ENCODE measurements around the gene MARCKS. TPM values are rescaled to one million over a fixed set of nuclear protein-coding genes. Genes with fewer than 3 reads are reported as not detected.

The MARCKS gene
- polyA plus RNA-seq, 1 of the 3 experiments (the other 2 are of a cell fraction), result 61.4 TPM

- 67% methylated on average over 2 of the region's 2 CpGs for WGBS (ENCODE audit: low lambda C conversion rate)
- no peaks in the 10 kb centered on the region for H3K27me3 ChIP-seq (ENCODE audit: insufficient read depth)
- ChIA-PET CTCF (interaction anchor here (1.3 kb wide), 1 partner anchor 9 kb away, joined by 3 read pairs; no protein-coding TSS in a partner anchor), POLR2A (no interaction called here)
- H3K4me2 ChIP-seq, result no peak overlapping the region
- TF ChIP-seq TEAD4 (IDR thresholded peaks at IDR 0.05; ENCODE audit: borderline replicate concordance, insufficient read depth) (no peak), POLR2AphosphoS5 (IDR thresholded peaks at IDR 0.05; ENCODE audit: low read depth, low read length) (no peak), GABPA (IDR thresholded peaks at IDR 0.05; ENCODE audit: low read depth) (no peak), USF2 (IDR thresholded peaks at IDR 0.05; ENCODE audit: borderline replicate concordance, low read depth, low read length) (no peak), GATA2 (CRISPR knock-in tag; IDR thresholded peaks at IDR 0.05) (no peak), RXRA (IDR thresholded peaks at IDR 0.05; ENCODE audit: borderline replicate concordance, low read depth) (no peak), USF1 (IDR thresholded peaks at IDR 0.05; ENCODE audit: borderline replicate concordance, low read depth) (no peak), CHD2 (IDR thresholded peaks at IDR 0.05; ENCODE audit: low read length, partially characterized antibody) (no peak), NFIC (IDR thresholded peaks at IDR 0.05; ENCODE audit: borderline replicate concordance) (no peak), RCOR1 (IDR thresholded peaks at IDR 0.05; ENCODE audit: low read length) (no peak), ZBTB33 (IDR thresholded peaks at IDR 0.05; ENCODE audit: borderline replicate concordance, low read depth) (no peak), EZH2phosphoT487 (IDR thresholded peaks at IDR 0.05; ENCODE audit: borderline replicate concordance, low read depth) (no peak), PBX3 (IDR thresholded peaks at IDR 0.05) (no peak), FOSL2 (IDR thresholded peaks at IDR 0.05; ENCODE audit: borderline replicate concordance, low read depth) (no peak), EP300 (IDR thresholded peaks at IDR 0.05; ENCODE audit: borderline replicate concordance in 1 of 2, low read depth in 1 of 2, low read length in 1 of 2) (no peak), SIN3A (IDR thresholded peaks at IDR 0.05; ENCODE audit: borderline replicate concordance, low read depth, low read length) (no peak), MXI1 (IDR thresholded peaks at IDR 0.05; ENCODE audit: low read depth, low read length) (no peak)
- H3K79me2 ChIP-seq (ENCODE audit: insufficient read depth), result no peaks in the 10 kb centered on the region
- no peak overlapping the region for H3K4me3 ChIP-seq (ENCODE audit: low read depth in 2 of 2, low read length in 1 of 2)
- no peaks in the 10 kb centered on the region for H4K20me1 ChIP-seq (ENCODE audit: insufficient read depth)
- H3K9me3 ChIP-seq, result no peaks in the 10 kb centered on the region
- peaks cover 0 to 4% of the 10 kb centered on the region in 2 experiments; a peak in 3 of 4 replicates for H3K4me1 ChIP-seq (ENCODE audit: control insufficient read depth in 1 of 2, insufficient read depth in 2 of 2, low read depth in 1 of 2, low read length in 1 of 2)
- H3K36me3 ChIP-seq (replicated peaks in 1 of 2; ENCODE audit: control insufficient read depth in 1 of 2, insufficient read depth in 2 of 2, low read length in 1 of 2), result no peaks in the 10 kb centered on the region
- no peak for DNase-seq
- H2AFZ ChIP-seq (ENCODE audit: low read depth), result no peak overlapping the region; the same call in 1 of the 2 replicates
- peaks cover 17% of the 10 kb centered on the region for H3F3A ChIP-seq (replicated peaks; ENCODE audit: insufficient read depth)
- H3K9ac ChIP-seq, result no peak overlapping the region
- no peaks in the 10 kb centered on the region for H3K9me2 ChIP-seq
- peak overlapping the region in 1 of 2 experiments; percentile 39; a peak in 1 of 4 replicates for H3K27ac ChIP-seq (ENCODE audit: low read depth in 2 of 2, low read length in 1 of 2)
Observed at GRCh38 chr6:113830140-113830539, 27.0 kb upstream of the MARCKS start.

All from SK-N-SH (cell line).